Breast epithelium (tissue), 3 donors: ENCODE measurements around the gene ARMH4.

Source experiments
- POLR2AphosphoS5 ChIP-seq, 3 donors: sonication (generic); formaldehyde crosslinking; IDR thresholded peaks; one replicate each; pipeline ENCODE4 v1.6.1; 2017; ENCODE audit warnings: antibody characterized with exemption in 3 of 3
- TF ChIP-seq, protein P1 (sequence below), 3 donors: fragments of 450-650 bp; IDR thresholded peaks; one replicate each; pipeline ENCODE4 v1.5.1; 2016 to 2017; ENCODE audit warnings: antibody characterized with exemption in 3 of 3, mild to moderate bottlenecking in 3 of 3, moderate library complexity in 3 of 3

DNA sequence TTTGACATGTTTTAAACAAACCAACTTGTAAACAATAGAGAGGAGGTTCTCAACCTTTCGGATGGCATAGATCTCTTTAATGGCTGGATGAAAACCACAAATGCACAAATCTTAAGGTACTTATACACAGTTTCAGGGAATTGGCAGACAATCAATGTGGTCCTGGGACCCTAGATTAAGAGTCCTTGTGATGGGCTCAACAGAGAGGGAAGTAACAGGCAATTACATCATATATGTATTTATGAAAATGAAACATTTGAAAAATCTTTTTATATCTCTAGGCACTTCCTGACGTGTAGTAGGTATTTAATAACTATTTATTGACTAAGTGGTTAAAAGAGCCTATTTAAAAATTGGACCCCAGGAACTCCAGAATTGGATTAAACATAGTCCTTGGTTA is 48.8 kb upstream of the ARMH4 start:
- TF ChIP-seq POLR2AphosphoS5 (IDR thresholded peaks at IDR 0.05): no peak
- TF ChIP-seq, protein P1, sequence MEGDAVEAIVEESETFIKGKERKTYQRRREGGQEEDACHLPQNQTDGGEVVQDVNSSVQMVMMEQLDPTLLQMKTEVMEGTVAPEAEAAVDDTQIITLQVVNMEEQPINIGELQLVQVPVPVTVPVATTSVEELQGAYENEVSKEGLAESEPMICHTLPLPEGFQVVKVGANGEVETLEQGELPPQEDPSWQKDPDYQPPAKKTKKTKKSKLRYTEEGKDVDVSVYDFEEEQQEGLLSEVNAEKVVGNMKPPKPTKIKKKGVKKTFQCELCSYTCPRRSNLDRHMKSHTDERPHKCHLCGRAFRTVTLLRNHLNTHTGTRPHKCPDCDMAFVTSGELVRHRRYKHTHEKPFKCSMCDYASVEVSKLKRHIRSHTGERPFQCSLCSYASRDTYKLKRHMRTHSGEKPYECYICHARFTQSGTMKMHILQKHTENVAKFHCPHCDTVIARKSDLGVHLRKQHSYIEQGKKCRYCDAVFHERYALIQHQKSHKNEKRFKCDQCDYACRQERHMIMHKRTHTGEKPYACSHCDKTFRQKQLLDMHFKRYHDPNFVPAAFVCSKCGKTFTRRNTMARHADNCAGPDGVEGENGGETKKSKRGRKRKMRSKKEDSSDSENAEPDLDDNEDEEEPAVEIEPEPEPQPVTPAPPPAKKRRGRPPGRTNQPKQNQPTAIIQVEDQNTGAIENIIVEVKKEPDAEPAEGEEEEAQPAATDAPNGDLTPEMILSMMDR (IDR thresholded peaks at IDR 0.05): no peak
